ENCODE data around the gene SUCO. TPM values are rescaled to one million over a fixed set of nuclear protein-coding genes. Genes with fewer than 3 reads are reported as not detected.

Gene SUCO
- total RNA-seq, 1 experiment from 2014 or later = 37.7 TPM

DNA sequence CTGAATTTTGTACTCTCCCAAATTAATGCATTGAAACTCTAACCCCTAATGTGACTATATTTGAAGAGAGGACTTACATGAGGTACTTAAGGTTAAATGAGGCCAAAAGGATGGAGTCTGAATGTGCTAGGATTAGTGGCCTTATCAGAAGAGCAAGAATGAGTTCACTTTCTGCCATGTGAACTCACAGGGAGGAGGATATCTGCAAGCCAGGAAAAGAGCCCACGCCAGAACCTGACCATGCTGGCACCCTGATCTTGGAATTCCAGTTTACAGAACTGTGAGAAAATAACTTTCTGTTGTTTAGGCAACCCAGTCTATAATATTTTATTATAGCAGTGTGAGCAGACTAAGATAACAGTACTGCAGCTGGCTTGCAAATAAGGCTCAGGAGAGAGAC lies 113.7 kb downstream of the SUCO start:
- no peak for DNase-seq
- Histone ChIP-seq H4K8ac (replicated peaks; ENCODE audit: insufficient read length, low read depth, low read length) (no peak overlapping the region), H2AK5ac (ENCODE audit: insufficient read length, low read length) (no peak overlapping the region), H3K18ac (ENCODE audit: insufficient read length, low read depth, low read length) (no peak overlapping the region), H3K79me1 (ENCODE audit: insufficient read depth, low read depth, low read length, poor library complexity, severe bottlenecking) (no peaks in the 10 kb centered on the region), H2BK120ac (ENCODE audit: low read depth, low read length, poor library complexity, severe bottlenecking) (no peak overlapping the region), H3K27me3 (ENCODE audit: insufficient read depth, low read length) (no peaks in the 10 kb centered on the region), H2BK12ac (ENCODE audit: insufficient read length, low read depth, low read length) (no peak overlapping the region), H3T11ph (ENCODE audit: low read length) (no peak overlapping the region), H3K23me2 (ENCODE audit: insufficient read length, low read depth, low read length, poor library complexity, severe bottlenecking) (no peaks in the 10 kb centered on the region), H2AFZ (ENCODE audit: low read length) (no peak overlapping the region), H3K4ac (ENCODE audit: low read depth, low read length) (no peak overlapping the region), H3K27ac (ENCODE audit: insufficient read length, low read depth, low read length) (no peak overlapping the region), H3K56ac (ENCODE audit: insufficient read length, low read depth, low read length) (no peak overlapping the region), H3K23ac (ENCODE audit: insufficient read length, low read depth, low read length) (no peak overlapping the region), H3K4me1 (ENCODE audit: insufficient read depth, low read length) (no peaks in the 10 kb centered on the region; the same call in 1 of the 2 replicates), H3K4me2 (ENCODE audit: insufficient read depth, insufficient read length, low read length) (no peak overlapping the region), H3K9ac (ENCODE audit: extremely low read depth, insufficient read length, low read length) (no peak overlapping the region), H4K5ac (ENCODE audit: insufficient read length, low read depth, low read length) (no peak overlapping the region), H4K20me1 (ENCODE audit: control insufficient read depth, insufficient read depth, insufficient read length) (no peaks in the 10 kb centered on the region), H3K9me3 (ENCODE audit: control insufficient read depth, low read depth, low read length) (no peaks in the 10 kb centered on the region), H4K91ac (ENCODE audit: insufficient read length, low read depth, low read length) (no peak overlapping the region), H2BK20ac (ENCODE audit: low read depth, low read length, poor library complexity, severe bottlenecking) (no peak overlapping the region), H3K14ac (ENCODE audit: insufficient read depth, low read length) (no peak overlapping the region), H3K79me2 (ENCODE audit: insufficient read depth, low read length) (no peaks in the 10 kb centered on the region), H2BK15ac (ENCODE audit: low read depth, low read length) (no peak overlapping the region), H2BK5ac (ENCODE audit: insufficient read length, low read length) (no peak overlapping the region)
- H3K36me3 Mint-ChIP-seq (ENCODE audit: insufficient read depth in 1 of 3, low read depth in 3 of 3) = no peaks in the 10 kb centered on the region
- peaks cover 0 to 3% of the 10 kb centered on the region in 2 experiments; a peak in 1 of 5 replicates for H3K9me3 Mint-ChIP-seq
- no peak overlapping the region for H3K27ac Mint-ChIP-seq
- no peaks in the 10 kb centered on the region for H3K4me1 Mint-ChIP-seq
- H3K27me3 Mint-ChIP-seq (ENCODE audit: low read depth) = no peaks in the 10 kb centered on the region
- WGBS (ENCODE audit: extremely low coverage, insufficient read length, low lambda C conversion rate) = no CpG with 5 or more reads among the region's 1 CpG
- TF ChIP-seq, protein P1, sequence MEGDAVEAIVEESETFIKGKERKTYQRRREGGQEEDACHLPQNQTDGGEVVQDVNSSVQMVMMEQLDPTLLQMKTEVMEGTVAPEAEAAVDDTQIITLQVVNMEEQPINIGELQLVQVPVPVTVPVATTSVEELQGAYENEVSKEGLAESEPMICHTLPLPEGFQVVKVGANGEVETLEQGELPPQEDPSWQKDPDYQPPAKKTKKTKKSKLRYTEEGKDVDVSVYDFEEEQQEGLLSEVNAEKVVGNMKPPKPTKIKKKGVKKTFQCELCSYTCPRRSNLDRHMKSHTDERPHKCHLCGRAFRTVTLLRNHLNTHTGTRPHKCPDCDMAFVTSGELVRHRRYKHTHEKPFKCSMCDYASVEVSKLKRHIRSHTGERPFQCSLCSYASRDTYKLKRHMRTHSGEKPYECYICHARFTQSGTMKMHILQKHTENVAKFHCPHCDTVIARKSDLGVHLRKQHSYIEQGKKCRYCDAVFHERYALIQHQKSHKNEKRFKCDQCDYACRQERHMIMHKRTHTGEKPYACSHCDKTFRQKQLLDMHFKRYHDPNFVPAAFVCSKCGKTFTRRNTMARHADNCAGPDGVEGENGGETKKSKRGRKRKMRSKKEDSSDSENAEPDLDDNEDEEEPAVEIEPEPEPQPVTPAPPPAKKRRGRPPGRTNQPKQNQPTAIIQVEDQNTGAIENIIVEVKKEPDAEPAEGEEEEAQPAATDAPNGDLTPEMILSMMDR (conservative IDR thresholded peaks at IDR 0.05) = no peak
- no peak overlapping the region for H3K4me3 Mint-ChIP-seq

Data from H9 (cell line).